ENCODE data around the gene PADI6.

PADI6 gene

DNA sequence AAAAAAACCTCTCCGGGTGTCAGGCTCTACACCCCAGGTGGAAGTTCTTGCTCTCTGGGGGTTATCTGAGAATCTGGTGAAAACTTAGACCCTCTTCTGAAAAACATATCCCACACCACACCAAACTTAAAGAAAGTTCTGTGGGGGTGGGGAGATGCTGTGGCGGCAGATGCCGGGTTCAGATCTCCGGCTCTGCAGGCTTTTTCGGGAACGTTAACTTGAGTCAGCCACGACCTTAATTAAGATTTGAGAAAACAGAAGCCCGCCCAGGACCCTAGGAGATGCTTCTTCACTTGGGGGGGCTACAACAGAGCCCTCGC, 65.2 kb downstream of the PADI6 start:
- no peak for DNase-seq

DNA sequence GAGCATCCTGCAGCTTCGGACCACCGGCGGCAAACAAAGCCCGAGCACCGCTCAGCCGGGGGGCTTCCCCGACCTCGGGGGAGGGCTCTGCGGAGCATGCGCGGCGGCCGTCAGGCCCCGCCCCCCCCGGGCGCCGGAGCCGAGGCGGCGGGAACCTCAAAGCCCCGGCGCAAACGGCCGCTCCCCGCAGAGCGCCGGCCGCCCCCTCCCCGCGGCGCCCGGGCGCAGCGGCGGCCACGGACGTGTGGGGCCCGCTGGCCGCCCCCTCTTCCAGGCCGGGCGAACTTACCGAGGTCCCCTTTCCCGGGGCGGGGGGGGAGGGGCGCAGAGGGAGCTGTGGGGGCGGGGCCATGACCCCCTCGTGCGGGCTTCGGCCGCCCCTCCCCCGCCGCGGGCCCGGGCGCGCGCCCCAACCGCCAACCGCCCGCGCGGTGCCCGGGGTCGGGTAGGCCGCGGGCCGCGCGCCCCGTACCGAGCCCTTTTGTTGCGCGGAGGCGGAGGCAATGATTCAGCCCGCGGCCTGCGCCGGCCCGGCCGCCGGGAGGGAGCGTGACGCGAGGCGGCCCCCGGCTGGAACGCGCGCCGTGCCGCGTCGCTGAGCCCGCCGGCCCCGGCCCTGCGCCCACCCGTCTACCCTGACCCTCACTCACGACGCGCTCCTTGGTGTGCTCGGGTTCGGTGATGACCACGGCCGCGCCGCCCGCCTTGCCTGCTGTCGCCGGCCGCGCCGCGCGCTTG, 65.8 kb downstream of the PADI6 start:
- peak; percentile 47 for DNase-seq

DNA sequence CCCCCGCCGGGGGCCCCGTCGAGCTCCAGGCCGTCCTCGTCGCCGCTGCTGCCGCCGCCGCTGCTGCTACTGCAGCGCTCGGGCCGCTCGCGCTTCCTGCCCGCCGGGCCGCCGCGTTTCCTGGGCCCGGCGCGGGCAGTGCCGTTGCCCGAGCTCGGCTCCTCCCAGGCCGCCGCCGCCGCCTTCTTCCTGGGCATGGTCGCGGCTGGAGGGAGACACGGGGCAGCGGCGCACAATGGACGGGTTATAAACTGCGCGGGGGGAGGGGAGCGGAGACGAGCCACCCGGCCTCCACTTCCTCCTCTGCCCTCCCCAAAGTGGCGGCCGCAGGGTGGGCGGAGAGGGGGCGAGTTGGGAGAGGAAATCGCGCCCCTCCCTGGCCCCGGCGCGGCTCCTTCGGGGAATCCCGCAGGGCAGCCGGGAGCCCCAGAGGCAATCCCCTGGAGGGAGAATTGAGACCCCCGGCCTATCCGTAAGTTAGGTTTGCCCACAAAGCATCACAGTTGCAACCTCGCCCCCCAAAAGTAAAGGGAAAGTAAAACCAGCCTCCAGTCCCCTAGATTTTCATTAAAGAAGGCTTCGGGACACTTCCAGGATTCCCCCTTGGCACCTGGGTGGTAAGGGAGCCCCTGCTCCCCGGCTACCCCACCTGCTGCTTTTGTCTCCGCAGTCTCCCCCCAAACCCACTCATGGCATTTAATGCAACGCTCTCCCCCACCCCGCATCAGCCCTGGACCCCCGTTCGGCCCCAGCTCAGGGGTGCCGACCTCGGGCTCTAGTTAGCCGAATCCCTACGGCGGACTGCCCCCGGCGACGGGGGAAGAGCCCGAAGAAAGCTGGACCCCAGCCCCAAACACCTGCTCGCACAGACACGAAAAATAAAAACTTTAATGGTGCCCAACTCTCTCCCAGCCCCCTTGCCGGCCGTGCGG, 66.6 kb downstream of the PADI6 start:
- DNase-seq: peak; percentile 44

DNA sequence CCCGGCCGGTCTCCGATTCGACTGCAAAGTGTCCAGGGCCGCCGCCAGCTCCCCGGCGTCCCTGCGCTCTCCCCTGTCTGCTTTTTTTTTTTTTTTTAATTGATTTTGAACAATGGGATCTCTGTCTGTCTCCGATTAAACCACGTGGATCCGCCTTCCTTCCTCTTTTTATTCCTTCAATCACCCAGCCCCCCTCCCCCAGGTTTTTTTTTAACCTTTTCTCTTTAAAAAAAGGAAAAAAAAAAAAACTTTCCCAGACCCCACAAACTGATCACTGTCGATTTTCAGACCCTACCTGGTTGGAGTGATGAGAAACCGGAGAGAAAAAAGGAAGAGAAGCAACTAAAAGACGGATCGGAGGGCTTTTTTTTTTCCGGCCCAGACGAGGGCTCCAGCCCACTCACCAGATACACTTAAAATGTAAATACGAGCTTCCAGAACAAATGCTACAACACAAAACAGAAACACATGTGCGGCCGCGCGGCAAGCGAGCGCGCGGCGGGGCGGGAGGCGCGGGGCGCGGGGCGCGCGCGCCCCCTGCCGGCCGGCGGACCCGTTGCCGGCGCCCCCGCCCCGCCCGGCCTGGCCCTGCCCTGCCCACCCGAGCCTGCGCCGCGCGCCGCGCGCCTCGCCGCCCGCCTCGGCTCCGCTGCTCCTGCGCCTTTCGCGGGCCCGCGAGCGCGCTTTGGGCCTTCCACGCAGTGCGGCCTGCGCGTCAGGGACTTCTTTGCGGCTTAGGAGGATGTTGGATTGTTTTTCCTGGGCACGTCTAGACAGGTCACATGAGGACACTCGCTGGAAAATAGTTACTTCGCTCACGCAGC, 67.5 kb downstream of the PADI6 start, which contains the start of gene RCC2:
RCC2 (minus strand) TSS at position 428 of the 824 bp plus-strand sequence. CDS start 1,163 bp downstream, outside the sequence.
- peak; percentile 67 for DNase-seq

DNA sequence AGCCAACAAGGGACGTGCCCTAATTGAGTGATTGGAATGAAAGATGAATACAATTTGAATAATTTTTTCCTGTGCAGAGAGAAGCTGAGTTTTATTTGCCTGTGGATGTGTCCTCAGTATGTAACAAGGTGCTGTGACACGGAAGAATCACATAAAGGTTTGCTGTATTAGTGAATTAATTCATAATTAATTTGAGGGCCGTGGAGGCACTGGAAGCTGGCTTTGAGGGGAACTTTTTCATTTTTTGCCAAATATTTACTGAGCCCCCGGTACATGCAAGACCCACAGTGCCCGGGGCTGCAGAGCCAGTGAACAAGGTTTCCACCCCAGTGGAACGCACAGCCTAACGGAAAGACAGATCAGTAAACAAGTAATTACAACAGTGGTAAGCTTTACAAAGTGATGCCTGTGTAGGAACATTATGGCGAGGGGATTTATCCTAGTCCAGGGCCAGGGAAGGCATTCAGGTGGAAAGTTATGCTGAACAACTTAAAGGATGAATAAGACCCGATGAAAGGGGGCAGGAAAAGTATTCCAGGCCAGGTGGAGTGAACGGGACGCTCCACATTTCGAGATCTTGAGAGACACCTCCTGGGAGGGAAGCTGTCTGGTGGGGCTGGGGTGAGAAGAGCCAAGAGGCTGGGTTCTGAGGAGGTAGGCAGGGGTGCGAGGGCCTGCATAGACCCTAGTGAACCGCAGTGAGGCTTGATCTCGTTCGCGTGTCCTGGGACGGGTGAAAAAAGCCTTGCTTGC, 68.3 kb downstream of the PADI6 start:
- DNase-seq: no peak

DNA sequence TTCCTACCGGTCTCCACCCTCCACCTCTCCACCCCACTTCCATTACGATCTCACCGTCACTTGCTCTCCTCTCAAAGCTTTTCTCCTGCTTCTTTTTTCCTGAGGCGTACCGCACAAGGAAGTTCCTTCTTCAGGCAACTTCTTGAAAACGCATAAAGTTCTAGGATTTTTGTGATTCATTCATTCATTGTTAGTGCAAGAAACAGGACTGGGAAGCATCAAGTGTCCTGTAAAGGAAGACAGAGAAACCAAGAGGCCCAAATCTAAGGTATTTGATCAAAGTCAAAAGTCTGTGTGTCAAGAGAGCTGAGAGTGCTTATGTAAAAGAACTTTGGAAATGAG, 68.8 kb downstream of the PADI6 start:
- DNase-seq: no peak

DNA sequence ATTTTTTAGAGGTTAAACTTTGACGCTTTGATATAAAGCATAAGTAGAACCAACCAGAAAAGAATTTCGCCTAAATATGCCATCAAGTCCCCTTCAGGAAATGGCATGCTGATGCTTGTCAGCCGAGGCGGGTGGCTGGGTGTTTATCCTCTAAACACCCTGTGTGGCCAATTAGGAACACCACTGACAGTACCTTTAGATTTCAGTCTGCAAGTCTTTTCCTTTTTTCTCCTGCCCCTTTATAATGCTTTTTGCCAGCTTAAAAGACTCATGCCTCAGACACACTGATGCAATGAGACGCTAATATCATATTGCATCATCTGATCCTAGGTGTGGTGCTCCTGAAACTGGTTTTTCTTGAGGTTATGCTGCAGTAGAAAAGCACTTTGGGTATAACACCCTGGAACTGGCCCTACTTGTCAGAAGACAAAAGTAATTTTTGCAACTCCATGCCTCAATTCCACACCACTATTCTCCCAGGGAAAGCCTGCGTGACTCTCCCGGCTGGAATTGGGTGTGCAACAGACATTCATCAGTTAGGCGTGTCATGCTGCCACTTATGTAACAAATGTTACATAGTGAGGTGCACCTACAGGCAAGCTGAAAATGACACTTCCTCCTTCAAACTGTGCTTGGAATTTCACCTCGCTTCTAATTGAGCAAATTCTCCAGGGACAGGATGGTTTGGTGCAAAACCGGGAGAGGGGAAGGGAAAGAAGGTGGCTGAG, 69.4 kb downstream of the PADI6 start:
- DNase-seq: no peak

DNA sequence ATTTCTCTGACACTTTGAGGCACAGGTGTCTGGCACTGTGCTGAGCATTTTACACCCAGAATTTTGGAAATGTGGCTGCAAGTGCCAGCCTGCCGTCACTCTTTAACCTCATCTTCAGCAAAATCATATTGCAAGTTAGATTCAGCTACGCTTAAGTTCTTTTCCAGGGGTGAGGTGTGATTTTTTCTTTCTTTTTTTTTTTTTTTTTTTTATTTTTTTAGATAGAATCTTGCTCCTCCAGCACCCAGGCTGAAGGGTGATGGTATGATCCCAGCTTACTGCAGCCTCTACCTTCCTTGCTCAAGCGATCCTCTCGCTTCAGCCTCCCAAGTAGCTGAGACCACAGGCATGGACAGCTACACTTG, 70.0 kb downstream of the PADI6 start:
- DNase-seq: no peak

DNA sequence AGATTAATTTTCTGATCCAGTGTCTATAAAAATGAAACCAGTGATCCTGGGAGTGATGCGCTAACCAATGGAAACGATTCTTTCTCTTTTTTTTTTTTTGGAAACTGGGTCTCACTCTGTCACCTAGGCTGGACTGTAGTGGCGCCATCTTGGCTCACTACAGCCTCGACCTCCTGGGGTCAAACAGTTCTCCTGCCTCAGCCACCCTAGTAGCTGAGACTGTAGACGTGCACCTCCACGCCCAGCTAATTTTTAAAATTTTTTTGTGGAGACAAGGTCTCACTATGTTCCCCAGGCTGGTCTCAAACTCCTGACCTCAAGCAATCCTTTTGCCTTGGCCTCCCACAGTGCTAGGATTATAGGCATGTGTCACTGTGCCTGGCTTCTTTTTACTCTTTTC, 70.8 kb downstream of the PADI6 start:
- no peak for DNase-seq

DNA sequence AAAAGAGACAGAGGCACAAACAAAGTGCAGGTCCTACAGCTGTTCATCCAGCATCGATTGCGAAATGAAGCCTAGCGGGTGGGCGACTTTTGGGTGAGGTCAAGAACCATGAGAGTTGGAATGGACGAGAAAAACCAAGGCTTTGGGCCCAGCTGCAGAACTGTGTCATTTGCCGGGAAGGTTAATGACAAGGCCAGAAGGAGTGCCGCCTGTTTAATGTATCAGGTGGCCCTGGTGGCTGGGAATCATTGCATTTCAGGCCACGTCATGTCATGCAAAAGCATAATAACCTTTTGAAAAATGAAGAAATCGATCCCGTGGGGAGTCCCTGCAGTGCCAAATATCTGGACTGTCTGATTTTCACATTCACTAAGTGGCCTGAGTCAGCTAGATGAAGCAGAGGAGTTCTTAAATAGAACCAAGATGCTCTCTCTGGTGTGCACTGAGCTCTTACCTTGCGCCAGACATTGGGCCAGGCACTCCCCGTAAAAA, 75.6 kb downstream of the PADI6 start:
- DNase-seq: no peak

Measured in activated effector memory CD4-positive, alpha-beta T cell treated with Interleukin-2 at 50 U/mL for 16 hours (primary cell).